Measurements from ENCODE around the gene DLG4.
"Not testable (repeated sequence)": the region's sequence is repeated elsewhere in the genome, so short reads cannot be mapped to it uniquely, and the experiment has no call there.

DLG4 gene

GRCh38 chr17:7174603-7175326 is 44.9 kb downstream of the DLG4 start (continued):
- TF ChIP-seq ZNF623 (tag by site-specific recombination; IDR thresholded peaks at IDR 0.05) (no peak), ZFP41 (tag by site-specific recombination; IDR thresholded peaks at IDR 0.05; ENCODE audit: borderline replicate concordance) (no peak), ZNF335 (tag by site-specific recombination; conservative IDR thresholded peaks at IDR 0.05) (no peak), ZBTB1 (tag by site-specific recombination; IDR thresholded peaks at IDR 0.05) (no peak), ZBTB48 (tag by site-specific recombination; IDR thresholded peaks at IDR 0.05) (no peak), ZNF521 (tag by site-specific recombination; IDR thresholded peaks at IDR 0.05) (no peak), ZNF121 (tag by site-specific recombination; IDR thresholded peaks at IDR 0.05) (no peak), ZNF585B (tag by site-specific recombination; IDR thresholded peaks at IDR 0.05) (no peak), SALL2 (tag by site-specific recombination; IDR thresholded peaks at IDR 0.05; ENCODE audit: borderline replicate concordance) (peak; percentile 56; the same call in 1 of the 2 replicates), KLF7 (tag by site-specific recombination; IDR thresholded peaks at IDR 0.05; ENCODE audit: borderline replicate concordance) (0 out of 2 replicates have a peak, but pooled peaks have one; percentile 14), ZNF274 (IDR thresholded peaks at IDR 0.05; ENCODE audit: low read length) (no peak), ZNF274 (tag by site-specific recombination; IDR thresholded peaks at IDR 0.05; ENCODE audit: borderline replicate concordance) (no peak), ZXDB (tag by site-specific recombination; IDR thresholded peaks at IDR 0.05) (no peak)
- TF ChIP-seq, protein P1, sequence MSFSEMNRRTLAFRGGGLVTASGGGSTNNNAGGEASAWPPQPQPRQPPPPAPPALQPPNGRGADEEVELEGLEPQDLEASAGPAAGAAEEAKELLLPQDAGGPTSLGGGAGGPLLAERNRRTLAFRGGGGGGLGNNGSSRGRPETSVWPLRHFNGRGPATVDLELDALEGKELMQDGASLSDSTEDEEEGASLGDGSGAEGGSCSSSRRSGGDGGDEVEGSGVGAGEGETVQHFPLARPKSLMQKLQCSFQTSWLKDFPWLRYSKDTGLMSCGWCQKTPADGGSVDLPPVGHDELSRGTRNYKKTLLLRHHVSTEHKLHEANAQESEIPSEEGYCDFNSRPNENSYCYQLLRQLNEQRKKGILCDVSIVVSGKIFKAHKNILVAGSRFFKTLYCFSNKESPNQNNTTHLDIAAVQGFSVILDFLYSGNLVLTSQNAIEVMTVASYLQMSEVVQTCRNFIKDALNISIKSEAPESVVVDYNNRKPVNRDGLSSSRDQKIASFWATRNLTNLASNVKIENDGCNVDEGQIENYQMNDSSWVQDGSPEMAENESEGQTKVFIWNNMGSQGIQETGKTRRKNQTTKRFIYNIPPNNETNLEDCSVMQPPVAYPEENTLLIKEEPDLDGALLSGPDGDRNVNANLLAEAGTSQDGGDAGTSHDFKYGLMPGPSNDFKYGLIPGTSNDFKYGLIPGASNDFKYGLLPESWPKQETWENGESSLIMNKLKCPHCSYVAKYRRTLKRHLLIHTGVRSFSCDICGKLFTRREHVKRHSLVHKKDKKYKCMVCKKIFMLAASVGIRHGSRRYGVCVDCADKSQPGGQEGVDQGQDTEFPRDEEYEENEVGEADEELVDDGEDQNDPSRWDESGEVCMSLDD (tag by site-specific recombination; IDR thresholded peaks at IDR 0.05) = peak; percentile 61; the same call in 1 of the 2 replicates
- TF ChIP-seq, protein P2, sequence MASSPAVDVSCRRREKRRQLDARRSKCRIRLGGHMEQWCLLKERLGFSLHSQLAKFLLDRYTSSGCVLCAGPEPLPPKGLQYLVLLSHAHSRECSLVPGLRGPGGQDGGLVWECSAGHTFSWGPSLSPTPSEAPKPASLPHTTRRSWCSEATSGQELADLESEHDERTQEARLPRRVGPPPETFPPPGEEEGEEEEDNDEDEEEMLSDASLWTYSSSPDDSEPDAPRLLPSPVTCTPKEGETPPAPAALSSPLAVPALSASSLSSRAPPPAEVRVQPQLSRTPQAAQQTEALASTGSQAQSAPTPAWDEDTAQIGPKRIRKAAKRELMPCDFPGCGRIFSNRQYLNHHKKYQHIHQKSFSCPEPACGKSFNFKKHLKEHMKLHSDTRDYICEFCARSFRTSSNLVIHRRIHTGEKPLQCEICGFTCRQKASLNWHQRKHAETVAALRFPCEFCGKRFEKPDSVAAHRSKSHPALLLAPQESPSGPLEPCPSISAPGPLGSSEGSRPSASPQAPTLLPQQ (tag by site-specific recombination; IDR thresholded peaks at IDR 0.05) = no peak

GRCh38 chr17:7173687-7174602 is 45.7 kb downstream of the DLG4 start:
- Histone ChIP-seq H3K4me3 (ENCODE audit: low read depth, low read length) (no peak overlapping the region), H3K9me3 (ENCODE audit: control insufficient read depth, insufficient read depth, low read depth, low read length) (no peaks in the 10 kb centered on the region), H3K27ac (ENCODE audit: extremely low read depth, low read depth, low read length) (no peak overlapping the region), H3K4me1 (ENCODE audit: control insufficient read depth, insufficient read depth, low read length) (peaks cover 8% of the 10 kb centered on the region), H3K36me3 (ENCODE audit: control insufficient read depth in 2 of 2, insufficient read depth in 1 of 2, low read length in 2 of 2) (no peaks in the 10 kb centered on the region; a peak in 1 of 3 replicates)
- CTCF ChIA-PET = interaction anchor here (0.6 to 0.7 kb wide), 4 partner anchors 8 to 22 kb away, joined by 3 to 6 read pairs (median 4); no protein-coding TSS in a partner anchor
- TF ChIP-seq ZBTB8A (tag by site-specific recombination; IDR thresholded peaks at IDR 0.05) (0 out of 2 replicates have a peak, but pooled peaks have one; percentile 14), ZNF707 (tag by site-specific recombination; IDR thresholded peaks at IDR 0.05) (no peak), BCL11B (tag by site-specific recombination; IDR thresholded peaks at IDR 0.05; ENCODE audit: low read depth) (no peak), KLF1 (tag by site-specific recombination; IDR thresholded peaks at IDR 0.05) (0 out of 2 replicates have a peak, but pooled peaks have one; percentile 13), BCL11A (tag by site-specific recombination; IDR thresholded peaks at IDR 0.05; ENCODE audit: low read depth) (no peak), WT1 (tag by site-specific recombination; IDR thresholded peaks at IDR 0.05) (0 out of 2 replicates have a peak, but pooled peaks have one; percentile 20), ZNF202 (tag by site-specific recombination; IDR thresholded peaks at IDR 0.05; ENCODE audit: borderline replicate concordance) (peak; percentile 64; the same call in 1 of the 2 replicates), ZNF501 (tag by site-specific recombination; IDR thresholded peaks at IDR 0.05) (no peak)
- POLR2A ChIA-PET = interaction anchor here (0.8 kb wide), 1 partner anchor 10 kb away, joined by 8 read pairs; no protein-coding TSS in a partner anchor

DNA sequence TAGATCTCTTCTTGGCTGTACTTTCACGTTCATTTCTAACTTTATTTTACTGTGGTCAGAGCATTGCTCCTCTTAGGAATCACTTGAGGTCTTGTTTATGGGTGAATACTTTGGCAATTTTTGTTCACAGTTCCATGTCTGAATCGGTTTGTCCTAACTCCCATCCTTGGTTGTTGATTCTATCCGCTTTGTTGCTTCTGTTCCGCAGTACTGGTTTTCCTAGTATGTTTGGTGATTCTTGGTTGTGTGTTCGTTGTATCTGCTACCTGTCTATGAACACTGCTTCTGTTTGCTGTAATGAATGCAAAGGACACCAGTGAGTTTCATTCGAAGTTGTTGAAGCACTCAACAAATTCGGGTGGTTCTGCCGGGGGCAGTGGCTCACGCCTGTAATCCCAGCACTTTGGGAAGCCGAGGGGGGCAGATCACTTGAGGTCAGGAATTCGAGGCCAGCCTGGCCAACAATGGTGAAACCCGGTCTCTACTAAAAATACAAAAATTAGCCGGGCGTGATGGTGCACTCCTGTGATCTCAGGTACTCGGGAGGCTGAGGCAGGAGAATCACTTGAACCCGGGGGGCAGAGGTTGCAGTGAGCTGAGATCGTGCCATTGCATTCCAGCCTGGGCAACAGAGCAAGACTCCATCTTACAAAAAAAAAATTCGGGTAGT is 47.0 kb downstream of the DLG4 start:
- H3K4me1 ChIP-seq (ENCODE audit: control insufficient read depth, insufficient read depth, low read length); H3K27ac ChIP-seq (ENCODE audit: extremely low read depth, low read depth, low read length); H3K36me3 ChIP-seq (ENCODE audit: control insufficient read depth in 2 of 2, insufficient read depth in 1 of 2, low read length in 2 of 2); H3K9me3 ChIP-seq (ENCODE audit: control insufficient read depth, insufficient read depth, low read depth, low read length); POLR2A ChIA-PET; H3K4me3 ChIP-seq (ENCODE audit: low read depth, low read length): not testable (repeated sequence)
- CTCF ChIA-PET = interaction anchor here (0.6 to 0.8 kb wide), 4 partner anchors 14 to 128 kb away, joined by 3 to 4 read pairs (median 3); no protein-coding TSS in a partner anchor

GRCh38 chr17:7169565-7169908 is 50.1 kb downstream of the DLG4 start:
- POLR2A ChIA-PET; H3K9me3 ChIP-seq (ENCODE audit: control insufficient read depth, insufficient read depth, low read depth, low read length); H3K36me3 ChIP-seq (ENCODE audit: control insufficient read depth in 2 of 2, insufficient read depth in 1 of 2, low read length in 2 of 2); H3K4me3 ChIP-seq (ENCODE audit: low read depth, low read length); H3K4me1 ChIP-seq (ENCODE audit: control insufficient read depth, insufficient read depth, low read length); H3K27ac ChIP-seq (ENCODE audit: extremely low read depth, low read depth, low read length): not testable (repeated sequence)
- CTCF ChIA-PET = interaction anchor here (0.9 to 3.4 kb wide), 3 partner anchors 117 to 144 kb away, joined by 3 to 15 read pairs (median 6); partner anchors contain the start of gene SLC16A11

Measured in HEK293 (cell line).